ENCODE results near the gene EPN3. TPM values are rescaled to one million over a fixed set of nuclear protein-coding genes. Genes with fewer than 3 reads are reported as not detected.
A peak's percentile ranks its signal among the peaks of the same experiment; 100 is the strongest.

Gene EPN3
- total RNA-seq, 1 donor from 2014 or later: not detected

DNA sequence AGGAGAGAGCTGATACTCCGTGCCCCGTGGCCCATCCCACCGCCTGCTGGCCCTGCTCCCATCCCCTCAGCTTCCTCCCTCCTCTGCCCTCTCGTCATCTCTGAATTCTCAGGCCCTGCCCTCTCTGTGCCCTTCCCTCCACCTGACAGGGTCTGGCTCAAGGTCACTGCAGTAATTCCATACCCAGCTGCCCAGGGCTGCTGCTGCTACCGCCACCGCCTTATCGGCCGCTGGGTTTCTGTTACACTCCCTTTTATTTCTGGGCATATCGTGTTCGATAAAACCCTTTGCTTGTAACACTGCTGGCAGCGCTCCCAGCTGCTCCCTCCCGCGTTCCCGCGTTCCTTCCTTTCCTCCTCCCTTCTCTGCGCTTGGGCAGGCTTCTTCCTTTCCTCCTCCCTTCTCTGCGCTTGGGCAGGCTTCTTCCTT is 1.2 kb downstream of the EPN3 start:
- no peaks in the 10 kb centered on the region for H3K9me3 ChIP-seq (ENCODE audit: control insufficient read depth in 3 of 3, low read length in 3 of 3)
- peaks cover 16 to 27% (median 17%) of the 10 kb centered on the region in 3 donors for H3K4me1 ChIP-seq (ENCODE audit: control insufficient read depth in 3 of 3, insufficient read depth in 3 of 3, low read length in 3 of 3)
- peak overlapping the region in 1 of 3 donors; percentile 40 for H3K9ac ChIP-seq (ENCODE audit: low read depth in 1 of 3, low read length in 3 of 3)
- no peak overlapping the region for H3K27ac ChIP-seq (ENCODE audit: low read depth, low read length)
- H3K4me3 ChIP-seq (ENCODE audit: low read length in 3 of 3): peak overlapping the region in 2 of 3 donors; percentile 35 to 40
- no peaks in the 10 kb centered on the region for H3K36me3 ChIP-seq (ENCODE audit: control insufficient read depth in 3 of 3, insufficient read depth in 3 of 3, low read length in 3 of 3)
- H3K27me3 ChIP-seq (ENCODE audit: control insufficient read depth in 3 of 3, insufficient read depth in 3 of 3, low read length in 3 of 3): peaks cover 29 to 40% (median 38%) of the 10 kb centered on the region in 3 donors

- H3K9ac ChIP-seq (ENCODE audit: low read depth in 1 of 3, low read length in 3 of 3): peak overlapping the region in 2 of 3 donors; percentile 3 to 6
- H3K4me1 ChIP-seq (ENCODE audit: control insufficient read depth in 3 of 3, insufficient read depth in 3 of 3, low read length in 3 of 3): peaks cover 16 to 27% (median 17%) of the 10 kb centered on the region in 3 donors
- peaks cover 29 to 35% (median 34%) of the 10 kb centered on the region in 3 donors for H3K27me3 ChIP-seq (ENCODE audit: control insufficient read depth in 3 of 3, insufficient read depth in 3 of 3, low read length in 3 of 3)
- H3K27ac ChIP-seq (ENCODE audit: low read depth, low read length): no peak overlapping the region
- H3K36me3 ChIP-seq (ENCODE audit: control insufficient read depth in 3 of 3, insufficient read depth in 3 of 3, low read length in 3 of 3): peaks cover 0 to under 1% (median 0%) of the 10 kb centered on the region in 3 donors
- H3K9me3 ChIP-seq (ENCODE audit: control insufficient read depth in 3 of 3, low read length in 3 of 3): no peaks in the 10 kb centered on the region
- peak overlapping the region in 1 of 3 donors; percentile 40 for H3K4me3 ChIP-seq (ENCODE audit: low read length in 3 of 3)
These were observed 1.9 kb downstream of the EPN3 start for GRCh38 chr17:50534222-50534978.

- H3K9me3 ChIP-seq (ENCODE audit: control insufficient read depth in 3 of 3, low read length in 3 of 3): no peaks in the 10 kb centered on the region
- peaks cover 0 to 2% (median 0%) of the 10 kb centered on the region in 3 donors for H3K36me3 ChIP-seq (ENCODE audit: control insufficient read depth in 3 of 3, insufficient read depth in 3 of 3, low read length in 3 of 3)
- H3K4me3 ChIP-seq (ENCODE audit: low read length in 3 of 3): no peak overlapping the region
- peaks cover 16 to 27% (median 17%) of the 10 kb centered on the region in 3 donors for H3K4me1 ChIP-seq (ENCODE audit: control insufficient read depth in 3 of 3, insufficient read depth in 3 of 3, low read length in 3 of 3)
- no peak overlapping the region for H3K9ac ChIP-seq (ENCODE audit: low read depth in 1 of 3, low read length in 3 of 3)
- H3K27me3 ChIP-seq (ENCODE audit: control insufficient read depth in 3 of 3, insufficient read depth in 3 of 3, low read length in 3 of 3): peaks cover 29 to 35% (median 32%) of the 10 kb centered on the region in 3 donors
- no peak overlapping the region for H3K27ac ChIP-seq (ENCODE audit: low read depth, low read length)
These were observed 2.4 kb downstream of the EPN3 start for GRCh38 chr17:50534979-50535326.

- peaks cover 16 to 27% (median 17%) of the 10 kb centered on the region in 3 donors for H3K4me1 ChIP-seq (ENCODE audit: control insufficient read depth in 3 of 3, insufficient read depth in 3 of 3, low read length in 3 of 3)
- no peak overlapping the region for H3K9ac ChIP-seq (ENCODE audit: low read depth in 1 of 3, low read length in 3 of 3)
- H3K27ac ChIP-seq (ENCODE audit: low read depth, low read length): no peak overlapping the region
- H3K4me3 ChIP-seq (ENCODE audit: low read length in 3 of 3): no peak overlapping the region
- H3K27me3 ChIP-seq (ENCODE audit: control insufficient read depth in 3 of 3, insufficient read depth in 3 of 3, low read length in 3 of 3): peaks cover 29 to 34% (median 32%) of the 10 kb centered on the region in 3 donors
- no peaks in the 10 kb centered on the region for H3K9me3 ChIP-seq (ENCODE audit: control insufficient read depth in 3 of 3, low read length in 3 of 3)
- peaks cover 0 to 2% (median 0%) of the 10 kb centered on the region in 3 donors for H3K36me3 ChIP-seq (ENCODE audit: control insufficient read depth in 3 of 3, insufficient read depth in 3 of 3, low read length in 3 of 3)
These were observed 2.9 kb downstream of the EPN3 start for GRCh38 chr17:50535407-50535806.

- peaks cover 19 to 23% (median 20%) of the 10 kb centered on the region in 3 donors for H3K27me3 ChIP-seq (ENCODE audit: control insufficient read depth in 3 of 3, insufficient read depth in 3 of 3, low read length in 3 of 3)
- no peak overlapping the region for H3K9ac ChIP-seq (ENCODE audit: low read depth in 1 of 3, low read length in 3 of 3)
- H3K36me3 ChIP-seq (ENCODE audit: control insufficient read depth in 3 of 3, insufficient read depth in 3 of 3, low read length in 3 of 3): peaks cover 0 to 2% (median 0%) of the 10 kb centered on the region in 3 donors
- no peaks in the 10 kb centered on the region for H3K9me3 ChIP-seq (ENCODE audit: control insufficient read depth in 3 of 3, low read length in 3 of 3)
- peaks cover 23 to 38% (median 24%) of the 10 kb centered on the region in 3 donors for H3K4me1 ChIP-seq (ENCODE audit: control insufficient read depth in 3 of 3, insufficient read depth in 3 of 3, low read length in 3 of 3)
- no peak overlapping the region for H3K27ac ChIP-seq (ENCODE audit: low read depth, low read length)
- no peak overlapping the region for H3K4me3 ChIP-seq (ENCODE audit: low read length in 3 of 3)
These were observed 4.4 kb downstream of the EPN3 start for GRCh38 chr17:50536683-50537646.

- no peak overlapping the region for H3K27ac ChIP-seq (ENCODE audit: low read depth, low read length)
- peaks cover 9 to 14% (median 13%) of the 10 kb centered on the region in 3 donors for H3K27me3 ChIP-seq (ENCODE audit: control insufficient read depth in 3 of 3, insufficient read depth in 3 of 3, low read length in 3 of 3)
- H3K36me3 ChIP-seq (ENCODE audit: control insufficient read depth in 3 of 3, insufficient read depth in 3 of 3, low read length in 3 of 3): peaks cover 0 to 2% (median 0%) of the 10 kb centered on the region in 3 donors
- H3K9me3 ChIP-seq (ENCODE audit: control insufficient read depth in 3 of 3, low read length in 3 of 3): no peaks in the 10 kb centered on the region
- H3K9ac ChIP-seq (ENCODE audit: low read depth in 1 of 3, low read length in 3 of 3): peak overlapping the region in 1 of 3 donors; percentile 8
- peaks cover 28 to 38% (median 28%) of the 10 kb centered on the region in 3 donors for H3K4me1 ChIP-seq (ENCODE audit: control insufficient read depth in 3 of 3, insufficient read depth in 3 of 3, low read length in 3 of 3)
- no peak overlapping the region for H3K4me3 ChIP-seq (ENCODE audit: low read length in 3 of 3)
These were observed 5.4 kb downstream of the EPN3 start for GRCh38 chr17:50537721-50538548.

DNA sequence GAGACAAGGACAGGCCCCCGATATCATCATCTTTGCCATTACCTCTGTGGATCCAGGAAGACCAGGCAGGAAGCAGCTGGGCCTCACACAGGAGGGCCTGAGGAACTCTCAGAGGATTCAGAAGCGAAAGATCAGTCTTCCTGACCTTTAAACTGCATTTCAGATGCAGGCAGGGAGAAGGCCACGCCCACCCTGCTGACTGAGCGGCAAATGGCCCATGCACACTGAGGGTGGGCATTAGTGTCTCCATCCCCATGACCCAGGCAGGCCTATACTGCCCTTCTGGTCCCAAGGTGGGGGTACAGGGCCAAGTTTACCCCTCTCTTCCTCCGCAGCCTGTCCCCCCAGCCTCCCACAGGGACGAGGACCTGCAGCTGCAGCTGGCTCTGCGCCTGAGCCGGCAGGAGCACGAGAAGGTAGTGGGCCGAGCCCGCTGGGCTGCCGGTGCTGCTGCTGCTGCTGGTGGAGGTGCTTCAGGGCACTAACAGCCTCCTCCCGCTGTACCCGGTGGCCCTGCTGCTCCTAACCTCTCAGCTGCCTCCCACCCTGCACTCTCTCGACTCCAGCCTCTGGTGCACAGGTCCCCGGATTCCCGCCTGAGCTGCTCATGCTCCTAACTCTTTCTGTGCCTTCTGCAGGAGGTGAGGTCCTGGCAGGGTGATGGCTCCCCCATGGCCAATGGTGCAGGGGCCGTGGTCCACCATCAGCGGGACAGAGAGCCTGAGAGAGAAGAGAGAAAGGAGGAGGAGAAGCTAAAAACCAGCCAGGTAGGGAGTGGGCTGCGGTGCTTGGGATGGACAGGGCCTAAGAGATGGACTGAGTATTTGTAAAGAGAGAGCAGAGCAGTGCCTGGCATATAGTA is 6.2 kb downstream of the EPN3 start:
- no peak overlapping the region for H3K4me3 ChIP-seq (ENCODE audit: low read length in 3 of 3)
- no peaks in the 10 kb centered on the region for H3K9me3 ChIP-seq (ENCODE audit: control insufficient read depth in 3 of 3, low read length in 3 of 3)
- H3K27me3 ChIP-seq (ENCODE audit: control insufficient read depth in 3 of 3, insufficient read depth in 3 of 3, low read length in 3 of 3): peaks cover under 1 to 7% (median 5%) of the 10 kb centered on the region in 3 donors
- H3K9ac ChIP-seq (ENCODE audit: low read depth in 1 of 3, low read length in 3 of 3): no peak overlapping the region
- no peak overlapping the region for H3K27ac ChIP-seq (ENCODE audit: low read depth, low read length)
- H3K4me1 ChIP-seq (ENCODE audit: control insufficient read depth in 3 of 3, insufficient read depth in 3 of 3, low read length in 3 of 3): peaks cover 21 to 32% (median 22%) of the 10 kb centered on the region in 3 donors
- peaks cover 0 to 2% (median 0%) of the 10 kb centered on the region in 3 donors for H3K36me3 ChIP-seq (ENCODE audit: control insufficient read depth in 3 of 3, insufficient read depth in 3 of 3, low read length in 3 of 3)

GRCh38 chr17:50539762-50540559 is 7.4 kb downstream of the EPN3 start:
- Histone ChIP-seq H3K36me3 (ENCODE audit: control insufficient read depth in 3 of 3, insufficient read depth in 3 of 3, low read length in 3 of 3) (peaks cover 0 to 2% (median 0%) of the 10 kb centered on the region in 3 donors), H3K4me3 (ENCODE audit: low read length in 3 of 3) (no peak overlapping the region), H3K4me1 (ENCODE audit: control insufficient read depth in 3 of 3, insufficient read depth in 3 of 3, low read length in 3 of 3) (peaks cover 15 to 20% (median 17%) of the 10 kb centered on the region in 3 donors), H3K27ac (ENCODE audit: low read depth, low read length) (no peak overlapping the region), H3K9ac (ENCODE audit: low read depth in 1 of 3, low read length in 3 of 3) (no peak overlapping the region), H3K27me3 (ENCODE audit: control insufficient read depth in 3 of 3, insufficient read depth in 3 of 3, low read length in 3 of 3) (no peaks in the 10 kb centered on the region), H3K9me3 (ENCODE audit: control insufficient read depth in 3 of 3, low read length in 3 of 3) (no peaks in the 10 kb centered on the region)
